Caco-2 (cell line): ENCODE data around the gene SMAD7. TPM values are rescaled to one million over a fixed set of nuclear protein-coding genes. Genes with fewer than 3 reads are reported as not detected.

Source experiments
- BruUV-seq: library from RNA; stranded (reverse); fragments of 400-500 nt; replicated peaks from 2 replicates; lab custom pipeline; 2021; lab: Mats Ljungman, UMichigan
- CTCF ChIA-PET: fragments of 300-600 bp; sonication (Branson Sonifier 250); formaldehyde crosslinking; loops from one replicate; lab custom pipeline; 2022; ENCODE audit warnings: antibody characterized with exemption; lab: Charles Lee
- POLR2A ChIA-PET: fragments of 300-600 bp; sonication (Branson Sonifier 250); formaldehyde crosslinking; loops from one replicate; lab custom pipeline; 2022; ENCODE audit warnings: antibody characterized with exemption; lab: Charles Lee
- DNase-seq, 2 experiments: peaks; one replicate each; pipeline versions ENCODE4 v3.0.0 to v3.0.0-alpha.2; 2020 to 2022
- H3K27me3 ChIP-seq: replicated peaks from 2 replicates; pipeline ENCODE4 v1.6.0; 2011; ENCODE audit warnings: low read length; ENCODE audit not compliant: control insufficient read depth, insufficient read depth
- H3K36me3 ChIP-seq: 2 replicates; pipeline ENCODE4 v1.5.1; 2011; ENCODE audit warnings: low read length; ENCODE audit not compliant: control insufficient read depth, insufficient read depth
- H3K4me1 ChIP-seq: fragments of 250-450 bp; sonication (Bioruptor Pico); 2 replicates; pipeline ENCODE4 v1.5.1; 2020; ENCODE audit warnings: mild to moderate bottlenecking
- H3K4me3 ChIP-seq: 2 replicates; pipeline ENCODE4 v1.5.1; 2011; ENCODE audit warnings: low read depth, mild to moderate bottlenecking, control low read depth, low read length
- H3K9me3 ChIP-seq: fragments of 250-450 bp; sonication (Bioruptor Pico); 2 replicates; pipeline ENCODE4 v1.5.1; 2020; ENCODE audit warnings: mild to moderate bottlenecking, moderate library complexity
- H3K27ac Mint-ChIP-seq: one replicate; pipeline ENCODE4 v1.8.0; 2022; ENCODE audit warnings: mixed read lengths; ENCODE audit not compliant: unreplicated experiment
- H3K27me3 Mint-ChIP-seq: one replicate; pipeline ENCODE4 v1.8.0; 2022; ENCODE audit warnings: mixed read lengths; ENCODE audit not compliant: insufficient read depth, unreplicated experiment
- H3K36me3 Mint-ChIP-seq: one replicate; pipeline ENCODE4 v1.8.0; 2022; ENCODE audit warnings: mild to moderate bottlenecking, mixed read lengths; ENCODE audit not compliant: insufficient read depth, unreplicated experiment
- H3K4me1 Mint-ChIP-seq: one replicate; pipeline ENCODE4 v1.8.0; 2022; ENCODE audit warnings: low read depth, mixed read lengths; ENCODE audit not compliant: unreplicated experiment
- H3K4me3 Mint-ChIP-seq: one replicate; pipeline ENCODE4 v1.8.0; 2022; ENCODE audit warnings: mild to moderate bottlenecking, moderate library complexity, mixed read lengths; ENCODE audit not compliant: unreplicated experiment
- H3K9me3 Mint-ChIP-seq: one replicate; pipeline ENCODE4 v1.8.0; 2022; ENCODE audit warnings: mixed read lengths; ENCODE audit not compliant: unreplicated experiment
- CTCF ChIP-seq, 2 experiments: fragments of 200-600 bp in 1 of 2; IDR thresholded peaks; 1 replicate in 1 of 2; 2 replicates in 1 of 2; pipeline versions ENCODE4 v1.5.1 to v1.8.0; 2011 to 2022; ENCODE audit warnings: antibody characterized with exemption in 1 of 2, control low read depth in 1 of 2, inconsistent platforms in 1 of 2, low read depth in 1 of 2, low read length in 1 of 2, mild to moderate bottlenecking in 1 of 2, moderate library complexity in 1 of 2; ENCODE audit not compliant: insufficient read depth in 1 of 2, severe bottlenecking in 1 of 2, unreplicated experiment in 1 of 2
- intact Hi-C: fragments of 100-400 bp; cut with micrococcal nuclease; formaldehyde crosslinking; loops from one replicate; pipeline ENCODE4 v1.10.0; 2022; ENCODE audit not compliant: unreplicated experiment
- total RNA-seq: library from RNA; stranded (reverse); gene quantifications from 2 replicates; pipeline ENCODE4 v1.2.3, GENCODE V29; 2022

Gene SMAD7
- total RNA-seq, 1 experiment from 2014 or later: 9.3 TPM

DNA sequence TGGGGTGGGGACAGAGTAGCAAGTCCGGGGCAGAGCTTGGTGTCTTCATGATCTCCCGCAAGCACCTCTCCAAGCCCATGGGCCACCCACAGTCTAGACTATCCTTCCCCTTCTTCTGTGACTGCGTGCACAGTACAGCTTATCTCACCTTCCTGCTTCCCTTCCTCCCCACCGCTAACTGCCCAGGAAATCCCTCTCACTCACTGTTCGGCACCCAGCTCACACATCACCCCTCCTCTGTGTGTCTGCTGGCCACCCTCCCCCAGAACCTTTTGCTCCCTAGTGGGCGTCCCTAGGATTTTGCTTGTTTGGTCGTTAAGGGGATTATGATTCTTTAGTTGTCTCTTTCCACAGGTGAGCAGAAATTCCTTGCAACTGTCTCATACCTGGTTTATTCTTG lies 31.5 kb upstream of the SMAD7 start:
- no peaks in the 10 kb centered on the region for H3K9me3 ChIP-seq
- H3K36me3 ChIP-seq: no peaks in the 10 kb centered on the region
- H3K36me3 Mint-ChIP-seq: no peaks in the 10 kb centered on the region
- BruUV-seq: no TSS peak
- H3K4me3 Mint-ChIP-seq: no peak overlapping the region
- no peak for DNase-seq
- H3K27me3 ChIP-seq: no peaks in the 10 kb centered on the region
- no peak overlapping the region for H3K27ac Mint-ChIP-seq
- intact Hi-C loops: no loop called here
- TF ChIP-seq CTCF (IDR thresholded peaks at IDR 0.05; ENCODE audit: insufficient read depth in 1 of 2, low read depth in 1 of 2, low read length in 1 of 2, severe bottlenecking in 1 of 2, unreplicated experiment in 1 of 2): no peak
- H3K4me1 ChIP-seq: peaks cover 6% of the 10 kb centered on the region; the same call in 1 of the 2 replicates
- ChIA-PET POLR2A (no interaction called here), CTCF (no interaction called here)
- no peak overlapping the region for H3K4me3 ChIP-seq
- H3K4me1 Mint-ChIP-seq: peaks cover 7% of the 10 kb centered on the region
- no peaks in the 10 kb centered on the region for H3K9me3 Mint-ChIP-seq
- H3K27me3 Mint-ChIP-seq: no peaks in the 10 kb centered on the region

- intact Hi-C loops: no loop called here
- H3K9me3 ChIP-seq: no peaks in the 10 kb centered on the region
- no peaks in the 10 kb centered on the region for H3K36me3 ChIP-seq
- H3K4me1 ChIP-seq: peaks cover 6% of the 10 kb centered on the region; the same call in 1 of the 2 replicates
- H3K36me3 Mint-ChIP-seq: no peaks in the 10 kb centered on the region
- H3K27me3 Mint-ChIP-seq: no peaks in the 10 kb centered on the region
- no peak for DNase-seq
- ChIA-PET CTCF (no interaction called here), POLR2A (interaction anchor here (0.7 kb wide), 1 partner anchor 12 kb away, joined by 7 read pairs; no protein-coding TSS in a partner anchor)
- H3K4me3 ChIP-seq: no peak overlapping the region
- H3K4me3 Mint-ChIP-seq: no peak overlapping the region
- no peaks in the 10 kb centered on the region for H3K9me3 Mint-ChIP-seq
- TF ChIP-seq CTCF (IDR thresholded peaks at IDR 0.05; ENCODE audit: insufficient read depth in 1 of 2, low read depth in 1 of 2, low read length in 1 of 2, severe bottlenecking in 1 of 2, unreplicated experiment in 1 of 2): no peak
- BruUV-seq: no TSS peak
- no peaks in the 10 kb centered on the region for H3K27me3 ChIP-seq
- H3K4me1 Mint-ChIP-seq: peaks cover 7% of the 10 kb centered on the region
- no peak overlapping the region for H3K27ac Mint-ChIP-seq
These were observed 29.5 kb upstream of the SMAD7 start for GRCh38 chr18:48979944-48980890.

DNA sequence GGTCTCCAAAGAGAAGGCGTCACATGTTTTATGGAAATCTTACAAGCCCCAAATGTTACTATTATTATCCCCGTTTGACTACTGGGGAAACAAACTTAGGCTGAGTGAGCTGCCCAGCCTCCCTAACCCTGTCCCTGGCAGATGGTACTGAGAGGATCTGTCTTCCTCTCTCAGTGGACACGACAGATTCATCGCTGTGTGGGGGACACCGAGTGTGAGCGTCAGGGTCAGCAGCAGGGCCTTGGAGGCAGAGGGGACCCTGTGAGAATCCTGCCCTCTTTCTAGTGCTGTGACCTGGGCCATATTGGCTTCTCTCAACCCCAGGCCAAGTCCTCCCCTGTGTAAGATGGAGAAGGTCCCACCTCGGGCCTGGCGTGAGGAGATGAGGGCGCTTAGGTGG lies 27.1 kb upstream of the SMAD7 start:
- Mint-ChIP-seq H3K4me1 (peaks cover 7% of the 10 kb centered on the region), H3K27ac (no peak overlapping the region), H3K9me3 (no peaks in the 10 kb centered on the region), H3K4me3 (no peak overlapping the region), H3K36me3 (no peaks in the 10 kb centered on the region), H3K27me3 (no peaks in the 10 kb centered on the region)
- no peak for TF ChIP-seq CTCF (IDR thresholded peaks at IDR 0.05; ENCODE audit: insufficient read depth in 1 of 2, low read depth in 1 of 2, low read length in 1 of 2, severe bottlenecking in 1 of 2, unreplicated experiment in 1 of 2)
- H3K9me3 ChIP-seq: no peaks in the 10 kb centered on the region
- BruUV-seq: no TSS peak
- intact Hi-C loops: no loop called here
- no peak for DNase-seq
- ChIA-PET POLR2A (no interaction called here), CTCF (no interaction called here)
- H3K36me3 ChIP-seq: no peaks in the 10 kb centered on the region
- no peak overlapping the region for H3K4me3 ChIP-seq
- H3K4me1 ChIP-seq: peaks cover 12% of the 10 kb centered on the region
- no peaks in the 10 kb centered on the region for H3K27me3 ChIP-seq
